ENCODE results near the gene SELP. TPM values are rescaled to one million over a fixed set of nuclear protein-coding genes. Genes with fewer than 3 reads are reported as not detected.
A peak's percentile ranks its signal among the peaks of the same experiment; 100 is the strongest.

SELP gene
- total and polyA plus RNA-seq, 2 of the 13 experiments (the other 11 are each of a cell fraction or from before 2014, with no cell fraction given): 0.11 TPM; not detected in 1

DNA sequence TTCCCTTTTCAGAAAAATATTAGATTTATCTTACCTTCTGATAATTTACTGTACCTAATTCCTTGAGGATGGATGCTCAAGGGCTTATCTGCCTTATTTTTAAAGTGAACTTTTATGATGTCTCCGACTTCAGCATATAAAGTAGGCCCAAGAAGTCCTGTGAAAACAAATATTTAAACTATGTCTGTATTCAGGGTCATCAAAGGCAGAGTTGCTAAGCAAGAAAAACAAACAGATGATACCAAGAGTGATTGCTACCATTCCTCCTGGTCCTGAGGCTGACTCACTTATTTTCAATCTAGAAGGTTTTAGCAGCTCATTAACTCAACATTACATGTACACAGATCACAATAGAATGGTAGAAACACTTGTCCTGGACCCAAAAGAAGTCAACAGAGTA is 57.7 kb downstream of the SELP start (continued):
- TF ChIP-seq HMG20A (CRISPR knock-in tag; IDR thresholded peaks at IDR 0.05; ENCODE audit: borderline replicate concordance) (peak; percentile 91; the same call in 1 of the 2 replicates), FOXA1 (IDR thresholded peaks at IDR 0.05) (no peak), FOXA1 (CRISPR knock-in tag; IDR thresholded peaks at IDR 0.05) (0 out of 2 replicates have a peak, but pooled peaks have one; percentile 47), NCOA2 (CRISPR knock-in tag; IDR thresholded peaks at IDR 0.05) (peak; percentile 72), CEBPG (CRISPR knock-in tag; IDR thresholded peaks at IDR 0.05) (peak; percentile 59), HDAC2 (CRISPR knock-in tag; IDR thresholded peaks at IDR 0.05) (peak; percentile 54; the same call in 1 of the 2 replicates), ZSCAN20 (CRISPR knock-in tag; IDR thresholded peaks at IDR 0.05; ENCODE audit: borderline replicate concordance) (no peak), ZNF878 (CRISPR knock-in tag; IDR thresholded peaks at IDR 0.05) (peak; percentile 23; the same call in 1 of the 2 replicates), ZKSCAN5 (CRISPR knock-in tag; IDR thresholded peaks at IDR 0.05) (no peak), ZBTB1 (CRISPR knock-in tag; IDR thresholded peaks at IDR 0.05; ENCODE audit: borderline replicate concordance) (no peak), ATAD3A (CRISPR knock-in tag; IDR thresholded peaks at IDR 0.05) (no peak), PTBP1 (IDR thresholded peaks at IDR 0.05; ENCODE audit: low read depth, low read length, poor library complexity, severe bottlenecking) (no peak), SOX6 (IDR thresholded peaks at IDR 0.05) (no peak), SOX6 (CRISPR knock-in tag; IDR thresholded peaks at IDR 0.05) (peak; percentile 82; the same call in 1 of the 2 replicates), SALL1 (CRISPR knock-in tag; IDR thresholded peaks at IDR 0.05) (peak; percentile 16; the same call in 1 of the 2 replicates)
- TF ChIP-seq, protein P1, sequence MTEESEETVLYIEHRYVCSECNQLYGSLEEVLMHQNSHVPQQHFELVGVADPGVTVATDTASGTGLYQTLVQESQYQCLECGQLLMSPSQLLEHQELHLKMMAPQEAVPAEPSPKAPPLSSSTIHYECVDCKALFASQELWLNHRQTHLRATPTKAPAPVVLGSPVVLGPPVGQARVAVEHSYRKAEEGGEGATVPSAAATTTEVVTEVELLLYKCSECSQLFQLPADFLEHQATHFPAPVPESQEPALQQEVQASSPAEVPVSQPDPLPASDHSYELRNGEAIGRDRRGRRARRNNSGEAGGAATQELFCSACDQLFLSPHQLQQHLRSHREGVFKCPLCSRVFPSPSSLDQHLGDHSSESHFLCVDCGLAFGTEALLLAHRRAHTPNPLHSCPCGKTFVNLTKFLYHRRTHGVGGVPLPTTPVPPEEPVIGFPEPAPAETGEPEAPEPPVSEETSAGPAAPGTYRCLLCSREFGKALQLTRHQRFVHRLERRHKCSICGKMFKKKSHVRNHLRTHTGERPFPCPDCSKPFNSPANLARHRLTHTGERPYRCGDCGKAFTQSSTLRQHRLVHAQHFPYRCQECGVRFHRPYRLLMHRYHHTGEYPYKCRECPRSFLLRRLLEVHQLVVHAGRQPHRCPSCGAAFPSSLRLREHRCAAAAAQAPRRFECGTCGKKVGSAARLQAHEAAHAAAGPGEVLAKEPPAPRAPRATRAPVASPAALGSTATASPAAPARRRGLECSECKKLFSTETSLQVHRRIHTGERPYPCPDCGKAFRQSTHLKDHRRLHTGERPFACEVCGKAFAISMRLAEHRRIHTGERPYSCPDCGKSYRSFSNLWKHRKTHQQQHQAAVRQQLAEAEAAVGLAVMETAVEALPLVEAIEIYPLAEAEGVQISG (CRISPR knock-in tag; IDR thresholded peaks at IDR 0.05): no peak
- TF ChIP-seq, protein P2, sequence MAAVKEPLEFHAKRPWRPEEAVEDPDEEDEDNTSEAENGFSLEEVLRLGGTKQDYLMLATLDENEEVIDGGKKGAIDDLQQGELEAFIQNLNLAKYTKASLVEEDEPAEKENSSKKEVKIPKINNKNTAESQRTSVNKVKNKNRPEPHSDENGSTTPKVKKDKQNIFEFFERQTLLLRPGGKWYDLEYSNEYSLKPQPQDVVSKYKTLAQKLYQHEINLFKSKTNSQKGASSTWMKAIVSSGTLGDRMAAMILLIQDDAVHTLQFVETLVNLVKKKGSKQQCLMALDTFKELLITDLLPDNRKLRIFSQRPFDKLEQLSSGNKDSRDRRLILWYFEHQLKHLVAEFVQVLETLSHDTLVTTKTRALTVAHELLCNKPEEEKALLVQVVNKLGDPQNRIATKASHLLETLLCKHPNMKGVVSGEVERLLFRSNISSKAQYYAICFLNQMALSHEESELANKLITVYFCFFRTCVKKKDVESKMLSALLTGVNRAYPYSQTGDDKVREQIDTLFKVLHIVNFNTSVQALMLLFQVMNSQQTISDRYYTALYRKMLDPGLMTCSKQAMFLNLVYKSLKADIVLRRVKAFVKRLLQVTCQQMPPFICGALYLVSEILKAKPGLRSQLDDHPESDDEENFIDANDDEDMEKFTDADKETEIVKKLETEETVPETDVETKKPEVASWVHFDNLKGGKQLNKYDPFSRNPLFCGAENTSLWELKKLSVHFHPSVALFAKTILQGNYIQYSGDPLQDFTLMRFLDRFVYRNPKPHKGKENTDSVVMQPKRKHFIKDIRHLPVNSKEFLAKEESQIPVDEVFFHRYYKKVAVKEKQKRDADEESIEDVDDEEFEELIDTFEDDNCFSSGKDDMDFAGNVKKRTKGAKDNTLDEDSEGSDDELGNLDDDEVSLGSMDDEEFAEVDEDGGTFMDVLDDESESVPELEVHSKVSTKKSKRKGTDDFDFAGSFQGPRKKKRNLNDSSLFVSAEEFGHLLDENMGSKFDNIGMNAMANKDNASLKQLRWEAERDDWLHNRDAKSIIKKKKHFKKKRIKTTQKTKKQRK (IDR thresholded peaks at IDR 0.05; ENCODE audit: low read length): no peak
- TF ChIP-seq, protein P3, sequence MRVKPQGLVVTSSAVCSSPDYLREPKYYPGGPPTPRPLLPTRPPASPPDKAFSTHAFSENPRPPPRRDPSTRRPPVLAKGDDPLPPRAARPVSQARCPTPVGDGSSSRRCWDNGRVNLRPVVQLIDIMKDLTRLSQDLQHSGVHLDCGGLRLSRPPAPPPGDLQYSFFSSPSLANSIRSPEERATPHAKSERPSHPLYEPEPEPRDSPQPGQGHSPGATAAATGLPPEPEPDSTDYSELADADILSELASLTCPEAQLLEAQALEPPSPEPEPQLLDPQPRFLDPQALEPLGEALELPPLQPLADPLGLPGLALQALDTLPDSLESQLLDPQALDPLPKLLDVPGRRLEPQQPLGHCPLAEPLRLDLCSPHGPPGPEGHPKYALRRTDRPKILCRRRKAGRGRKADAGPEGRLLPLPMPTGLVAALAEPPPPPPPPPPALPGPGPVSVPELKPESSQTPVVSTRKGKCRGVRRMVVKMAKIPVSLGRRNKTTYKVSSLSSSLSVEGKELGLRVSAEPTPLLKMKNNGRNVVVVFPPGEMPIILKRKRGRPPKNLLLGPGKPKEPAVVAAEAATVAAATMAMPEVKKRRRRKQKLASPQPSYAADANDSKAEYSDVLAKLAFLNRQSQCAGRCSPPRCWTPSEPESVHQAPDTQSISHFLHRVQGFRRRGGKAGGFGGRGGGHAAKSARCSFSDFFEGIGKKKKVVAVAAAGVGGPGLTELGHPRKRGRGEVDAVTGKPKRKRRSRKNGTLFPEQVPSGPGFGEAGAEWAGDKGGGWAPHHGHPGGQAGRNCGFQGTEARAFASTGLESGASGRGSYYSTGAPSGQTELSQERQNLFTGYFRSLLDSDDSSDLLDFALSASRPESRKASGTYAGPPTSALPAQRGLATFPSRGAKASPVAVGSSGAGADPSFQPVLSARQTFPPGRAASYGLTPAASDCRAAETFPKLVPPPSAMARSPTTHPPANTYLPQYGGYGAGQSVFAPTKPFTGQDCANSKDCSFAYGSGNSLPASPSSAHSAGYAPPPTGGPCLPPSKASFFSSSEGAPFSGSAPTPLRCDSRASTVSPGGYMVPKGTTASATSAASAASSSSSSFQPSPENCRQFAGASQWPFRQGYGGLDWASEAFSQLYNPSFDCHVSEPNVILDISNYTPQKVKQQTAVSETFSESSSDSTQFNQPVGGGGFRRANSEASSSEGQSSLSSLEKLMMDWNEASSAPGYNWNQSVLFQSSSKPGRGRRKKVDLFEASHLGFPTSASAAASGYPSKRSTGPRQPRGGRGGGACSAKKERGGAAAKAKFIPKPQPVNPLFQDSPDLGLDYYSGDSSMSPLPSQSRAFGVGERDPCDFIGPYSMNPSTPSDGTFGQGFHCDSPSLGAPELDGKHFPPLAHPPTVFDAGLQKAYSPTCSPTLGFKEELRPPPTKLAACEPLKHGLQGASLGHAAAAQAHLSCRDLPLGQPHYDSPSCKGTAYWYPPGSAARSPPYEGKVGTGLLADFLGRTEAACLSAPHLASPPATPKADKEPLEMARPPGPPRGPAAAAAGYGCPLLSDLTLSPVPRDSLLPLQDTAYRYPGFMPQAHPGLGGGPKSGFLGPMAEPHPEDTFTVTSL (CRISPR knock-in tag; IDR thresholded peaks at IDR 0.05; ENCODE audit: borderline replicate concordance): peak; percentile 81; the same call in 1 of the 2 replicates
- TF ChIP-seq, protein P4, sequence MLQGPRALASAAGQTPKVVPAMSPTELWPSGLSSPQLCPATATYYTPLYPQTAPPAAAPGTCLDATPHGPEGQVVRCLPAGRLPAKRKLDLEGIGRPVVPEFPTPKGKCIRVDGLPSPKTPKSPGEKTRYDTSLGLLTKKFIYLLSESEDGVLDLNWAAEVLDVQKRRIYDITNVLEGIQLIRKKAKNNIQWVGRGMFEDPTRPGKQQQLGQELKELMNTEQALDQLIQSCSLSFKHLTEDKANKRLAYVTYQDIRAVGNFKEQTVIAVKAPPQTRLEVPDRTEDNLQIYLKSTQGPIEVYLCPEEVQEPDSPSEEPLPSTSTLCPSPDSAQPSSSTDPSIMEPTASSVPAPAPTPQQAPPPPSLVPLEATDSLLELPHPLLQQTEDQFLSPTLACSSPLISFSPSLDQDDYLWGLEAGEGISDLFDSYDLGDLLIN (CRISPR knock-in tag; IDR thresholded peaks at IDR 0.05; ENCODE audit: borderline replicate concordance): no peak

Measured in HepG2 (cell line).